ENCODE data around the gene TTLL4. TPM values are rescaled to one million over a fixed set of nuclear protein-coding genes. Genes with fewer than 3 reads are reported as not detected.

TTLL4 gene
- total and polyA plus RNA-seq, 12 donors = 10.6 to 65.4 (median 24.5) TPM

DNA sequence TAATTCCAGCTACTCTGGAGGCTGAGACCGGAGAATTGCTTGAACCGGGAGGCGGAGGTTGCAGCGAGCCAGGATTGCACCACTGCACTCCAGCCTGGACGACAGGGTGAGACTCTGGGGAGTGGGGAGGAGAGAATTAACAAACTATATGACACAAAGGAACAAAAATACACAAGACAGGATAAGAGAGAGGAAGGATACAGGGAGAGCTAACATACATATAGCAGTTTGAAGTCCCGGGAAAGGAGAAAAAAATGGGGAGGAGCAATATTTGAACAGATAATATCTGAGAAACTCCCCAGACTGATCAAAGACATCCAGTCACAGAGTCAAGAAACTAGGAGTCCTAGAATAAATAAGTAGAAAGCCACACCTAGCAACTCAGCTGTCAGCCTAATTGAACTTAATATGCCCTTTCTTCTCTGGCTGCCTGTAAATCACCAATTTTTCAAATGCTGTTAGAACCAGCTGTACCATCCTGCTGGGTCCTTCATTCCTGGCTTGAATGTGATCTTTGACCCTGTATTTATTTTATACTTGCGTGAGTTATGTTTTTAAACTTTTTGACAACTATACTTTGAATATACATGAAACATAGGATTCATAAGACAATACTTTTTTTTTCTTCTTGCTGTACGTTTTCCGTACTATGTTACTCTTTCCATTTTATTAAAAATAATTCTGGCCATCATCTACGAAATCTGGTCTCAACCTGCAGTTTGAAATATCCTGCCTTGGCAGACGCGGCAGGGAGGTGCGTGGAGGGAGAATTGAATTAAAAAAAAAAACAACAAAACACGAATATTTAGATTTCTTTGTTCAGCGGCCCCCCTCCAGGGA is 70.4 kb downstream of the TTLL4 start:
- Histone ChIP-seq H3K36me3 (replicated peaks in 1 of 2) (no peaks in the 10 kb centered on the region), H3K27me3 (no peaks in the 10 kb centered on the region), H3K27ac (peak overlapping the region in 4 of 5 donors; percentile 46 to 89 (median 74)), H3K4me1 (replicated peaks in 1 of 2) (peaks cover 9 to 25% of the 10 kb centered on the region in 2 donors), H3K9me3 (replicated peaks in 1 of 3) (peaks cover 0 to 4% (median 0%) of the 10 kb centered on the region in 3 donors), H3K4me3 (peak overlapping the region in 3 of 4 donors; percentile 65 to 87 (median 68))
- DNase-seq = no peak
- WGBS, 4 donors = 33 to 38% (median 36%) methylated on average over 15 of the region's 15 CpGs
- TF ChIP-seq POLR2A (IDR thresholded peaks at IDR 0.05) = no peak
- TF ChIP-seq, protein P1, sequence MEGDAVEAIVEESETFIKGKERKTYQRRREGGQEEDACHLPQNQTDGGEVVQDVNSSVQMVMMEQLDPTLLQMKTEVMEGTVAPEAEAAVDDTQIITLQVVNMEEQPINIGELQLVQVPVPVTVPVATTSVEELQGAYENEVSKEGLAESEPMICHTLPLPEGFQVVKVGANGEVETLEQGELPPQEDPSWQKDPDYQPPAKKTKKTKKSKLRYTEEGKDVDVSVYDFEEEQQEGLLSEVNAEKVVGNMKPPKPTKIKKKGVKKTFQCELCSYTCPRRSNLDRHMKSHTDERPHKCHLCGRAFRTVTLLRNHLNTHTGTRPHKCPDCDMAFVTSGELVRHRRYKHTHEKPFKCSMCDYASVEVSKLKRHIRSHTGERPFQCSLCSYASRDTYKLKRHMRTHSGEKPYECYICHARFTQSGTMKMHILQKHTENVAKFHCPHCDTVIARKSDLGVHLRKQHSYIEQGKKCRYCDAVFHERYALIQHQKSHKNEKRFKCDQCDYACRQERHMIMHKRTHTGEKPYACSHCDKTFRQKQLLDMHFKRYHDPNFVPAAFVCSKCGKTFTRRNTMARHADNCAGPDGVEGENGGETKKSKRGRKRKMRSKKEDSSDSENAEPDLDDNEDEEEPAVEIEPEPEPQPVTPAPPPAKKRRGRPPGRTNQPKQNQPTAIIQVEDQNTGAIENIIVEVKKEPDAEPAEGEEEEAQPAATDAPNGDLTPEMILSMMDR (IDR thresholded peaks at IDR 0.05) = no peak
- intact Hi-C loops (cut with DNase I) = loop anchor here in 1 of 2 donors (10.0 kb wide), 1 partner anchor 66 kb away; the partner anchor contains the start of gene TTLL4

DNA sequence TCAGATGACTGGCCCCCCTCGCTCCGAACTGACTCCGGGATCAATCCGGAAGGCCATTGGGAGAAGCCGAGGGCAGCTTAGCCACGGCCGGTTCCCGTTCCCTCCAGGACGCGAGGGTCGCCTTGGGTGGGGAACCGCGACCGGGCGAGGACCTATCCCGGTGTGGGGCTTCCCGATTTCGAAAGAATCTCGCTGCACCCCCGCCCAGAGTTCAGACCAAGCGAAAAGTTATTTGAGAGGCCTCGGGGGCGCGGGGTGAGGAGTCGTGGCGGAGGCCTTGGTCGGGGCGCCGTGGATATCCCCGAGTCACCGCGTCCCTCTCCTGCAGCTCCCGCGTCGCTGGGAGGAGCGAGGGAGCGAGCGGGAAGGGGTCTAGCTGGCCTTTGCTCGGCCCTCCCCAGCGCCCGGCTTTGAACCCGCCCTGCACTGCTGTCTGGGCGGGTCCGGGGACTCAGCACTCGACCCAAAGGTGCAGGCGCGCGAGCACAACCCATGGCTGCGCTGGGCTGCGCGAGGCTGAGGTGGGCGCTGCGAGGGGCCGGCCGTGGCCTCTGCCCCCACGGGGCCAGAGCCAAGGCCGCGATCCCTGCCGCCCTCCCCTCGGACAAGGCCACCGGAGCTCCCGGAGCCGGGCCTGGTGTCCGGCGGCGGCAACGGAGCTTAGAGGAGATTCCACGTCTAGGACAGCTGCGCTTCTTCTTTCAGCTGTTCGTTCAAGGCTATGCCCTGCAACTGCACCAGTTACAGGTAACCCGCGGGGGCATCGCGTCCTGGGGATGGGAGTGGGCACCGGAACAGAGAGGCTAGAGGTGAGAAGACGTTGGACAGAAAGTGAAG is 71.3 kb downstream of the TTLL4 start, which contains the start of gene CYP27A1:
TSS of gene CYP27A1 (plus strand) at position 457 of the 837 bp plus-strand sequence. CDS start at position 493, 36 bp downstream.
- TF ChIP-seq, protein P1 (IDR thresholded peaks at IDR 0.05) = no peak
- peak; percentile 12 to 67 for TF ChIP-seq POLR2A (IDR thresholded peaks at IDR 0.05)
- DNase-seq = peak; percentile 61 to 71 (median 63)
- Histone ChIP-seq H3K9me3 (replicated peaks in 1 of 3) (peaks cover 0 to 2% (median 0%) of the 10 kb centered on the region in 3 donors), H3K27ac (peak within 1 kb of the TSS in 4 of 5 donors; percentile 46 to 89 (median 74)), H3K4me3 (peak within 1 kb of the TSS; percentile 9 to 87 (median 66)), H3K27me3 (no peaks in the 10 kb centered on the region), H3K36me3 (replicated peaks in 1 of 2) (no peaks in the 10 kb centered on the region), H3K4me1 (replicated peaks in 1 of 2) (peaks cover 9 to 25% of the 10 kb centered on the region in 2 donors)
- 1 to 2% (median 1%) methylated on average over 31 to 76 of the region's 76 CpGs for WGBS, 4 donors
- intact Hi-C loops (cut with DNase I) = loop anchor here in 1 of 2 donors (10.0 kb wide), 1 partner anchor 67 kb away; the partner anchor contains the start of gene TTLL4

DNA sequence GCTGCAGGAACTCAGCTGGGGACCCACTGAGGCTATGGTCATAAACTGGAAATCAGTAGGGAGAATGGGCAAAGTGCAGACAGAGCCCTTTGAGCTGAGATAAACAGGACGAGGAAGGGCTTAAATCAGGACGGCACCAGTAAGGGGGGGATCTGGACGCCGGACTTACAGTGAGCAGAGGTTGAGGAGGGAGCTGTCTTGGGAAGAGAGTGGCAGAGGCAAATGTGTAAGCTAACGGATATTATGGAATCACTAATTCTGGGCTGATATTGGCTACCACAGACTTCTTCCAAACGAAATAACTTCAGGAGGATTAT is 71.9 kb downstream of the TTLL4 start:
- WGBS, 4 donors = 8 to 14% (median 12%) methylated on average over 6 of the region's 6 CpGs
- H3K27me3 ChIP-seq = no peaks in the 10 kb centered on the region
- peaks cover 9 to 25% of the 10 kb centered on the region in 2 donors for H3K4me1 ChIP-seq (replicated peaks in 1 of 2)
- H3K9me3 ChIP-seq (replicated peaks in 1 of 3) = no peaks in the 10 kb centered on the region
- intact Hi-C loops (cut with DNase I) = loop anchor here in 1 of 2 donors (10.0 kb wide), 1 partner anchor 68 kb away; the partner anchor contains the start of gene TTLL4
- peak overlapping the region; percentile 9 to 87 (median 66) for H3K4me3 ChIP-seq
- H3K27ac ChIP-seq = peak overlapping the region in 3 of 5 donors; percentile 59 to 89 (median 88)
- TF ChIP-seq, protein P1 (IDR thresholded peaks at IDR 0.05) = no peak
- no peak for TF ChIP-seq POLR2A (IDR thresholded peaks at IDR 0.05)
- H3K36me3 ChIP-seq (replicated peaks in 1 of 2) = no peaks in the 10 kb centered on the region
- peak in 3 of 7 donors; percentile 23 to 26 (median 25) for DNase-seq
